T-helper 2 cell treated with Interferon-gamma antibody and Interleukin-4, amounts not matched to agents 5 μg/mL and 100 μg/mL, for 36 hours (primary cell): ENCODE results near the gene ABCB11.

Source experiments
- DNase-seq: peaks from one replicate; pipeline ENCODE4 v3.0.0; 2021; ENCODE audit warnings: low spot score
- H3K27ac Mint-ChIP-seq: one replicate; pipeline ENCODE4 v1.8.0; 2021; ENCODE audit warnings: mild to moderate bottlenecking, mixed read lengths
- H3K27me3 Mint-ChIP-seq: one replicate; pipeline ENCODE4 v1.8.0; 2021; ENCODE audit warnings: low read depth, mixed read lengths
- H3K36me3 Mint-ChIP-seq: one replicate; pipeline ENCODE4 v1.8.0; 2021; ENCODE audit warnings: low read depth, mixed read lengths
- H3K4me1 Mint-ChIP-seq: one replicate; pipeline ENCODE4 v1.8.0; 2021; ENCODE audit warnings: low read depth, mixed read lengths
- H3K4me3 Mint-ChIP-seq: one replicate; pipeline ENCODE4 v1.8.0; 2022; ENCODE audit warnings: mild to moderate bottlenecking, moderate library complexity, mixed read lengths
- H3K9me3 Mint-ChIP-seq: one replicate; pipeline ENCODE4 v1.8.0; 2021; ENCODE audit warnings: mixed read lengths

Gene ABCB11

GRCh38 chr2:169031202-169031601 lies at the start of gene ABCB11:
Gene ABCB11, minus strand, starts transcription at chr2:169031324. Its CDS starts 13,199 bp downstream, at chr2:169018125.
- Mint-ChIP-seq H3K36me3 (no peaks in the 10 kb centered on the region), H3K4me1 (peaks cover 4% of the 10 kb centered on the region), H3K27me3 (no peaks in the 10 kb centered on the region), H3K27ac (no peak within 1 kb of the TSS), H3K4me3 (no peak within 1 kb of the TSS), H3K9me3 (peaks cover 7% of the 10 kb centered on the region)
- no peak for DNase-seq

GRCh38 chr2:169080250-169081069 lies 49.3 kb upstream of the ABCB11 start:
- peaks cover 4% of the 10 kb centered on the region for H3K4me1 Mint-ChIP-seq
- no peak overlapping the region for H3K4me3 Mint-ChIP-seq
- peaks cover 5% of the 10 kb centered on the region for H3K36me3 Mint-ChIP-seq
- peaks cover 29% of the 10 kb centered on the region for H3K9me3 Mint-ChIP-seq
- DNase-seq = no peak
- H3K27ac Mint-ChIP-seq = no peak overlapping the region
- H3K27me3 Mint-ChIP-seq = no peaks in the 10 kb centered on the region

DNA sequence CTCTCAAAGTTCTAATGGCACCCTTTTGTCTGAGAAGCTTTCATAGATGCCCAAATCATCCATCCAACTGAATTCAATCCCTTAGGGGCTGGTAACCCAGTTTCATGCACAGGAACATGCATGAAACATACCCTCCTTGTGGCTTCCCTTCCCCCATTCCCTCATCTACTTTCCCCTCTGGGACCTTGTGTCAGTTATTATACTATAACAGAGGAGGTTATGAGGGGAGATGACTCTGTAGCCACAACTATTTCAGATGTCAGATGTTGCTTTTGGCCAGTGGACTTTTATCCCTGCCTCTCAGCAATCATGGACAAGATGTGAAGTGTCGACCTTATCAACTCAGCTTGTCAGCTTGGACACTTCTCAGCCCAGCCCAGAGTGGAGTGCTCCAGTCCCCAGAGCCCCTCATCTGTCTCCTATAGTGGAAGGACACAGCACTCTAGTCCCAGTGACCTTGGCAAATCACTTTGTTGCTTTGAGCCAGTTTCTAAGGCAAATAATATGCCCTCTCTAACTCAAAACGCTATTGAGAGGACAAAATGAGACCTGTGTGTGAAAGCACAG lies 46.6 kb upstream of the ABCB11 start:
- no peak overlapping the region for H3K27ac Mint-ChIP-seq
- H3K4me3 Mint-ChIP-seq = no peak overlapping the region
- peaks cover 18% of the 10 kb centered on the region for H3K4me1 Mint-ChIP-seq
- peaks cover 19% of the 10 kb centered on the region for H3K9me3 Mint-ChIP-seq
- peaks cover 8% of the 10 kb centered on the region for H3K36me3 Mint-ChIP-seq
- no peaks in the 10 kb centered on the region for H3K27me3 Mint-ChIP-seq
- no peak for DNase-seq

DNA sequence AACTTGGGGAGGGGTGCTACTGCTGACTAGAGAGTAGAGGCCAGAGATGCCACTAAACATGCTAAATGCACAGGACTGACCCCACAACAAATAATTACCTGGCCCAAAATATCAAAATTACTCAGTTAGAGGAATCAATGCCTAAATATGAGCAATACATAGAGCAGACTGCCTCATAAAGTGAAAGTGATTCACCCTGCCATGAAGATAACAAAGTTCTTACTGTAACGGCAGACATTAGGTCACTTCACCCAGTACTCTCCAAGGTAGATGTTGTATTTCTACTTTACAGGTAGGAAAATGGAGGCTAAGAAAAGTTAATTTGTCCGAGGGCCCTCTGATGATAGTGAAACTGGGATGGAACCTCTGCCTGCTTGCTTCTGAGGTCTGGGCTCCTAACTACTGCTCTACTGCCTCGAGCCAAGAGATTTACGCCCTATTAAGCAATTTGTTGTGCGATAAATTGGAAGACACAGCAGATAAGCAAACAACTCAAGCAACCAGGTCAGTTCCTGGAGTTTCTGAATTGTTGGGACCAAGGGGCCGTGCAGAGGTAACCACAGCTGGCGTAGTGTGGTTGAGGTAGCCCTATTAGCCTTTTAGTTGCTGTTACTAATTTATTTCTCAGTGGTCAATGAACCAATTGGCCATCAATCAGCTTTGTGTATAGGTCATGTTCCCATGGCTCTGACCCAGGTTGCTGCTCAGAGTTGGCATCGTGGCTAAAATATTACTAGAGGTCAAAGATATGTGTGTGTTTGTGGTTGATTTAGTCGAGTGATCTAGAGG lies 43.0 kb upstream of the ABCB11 start:
- DNase-seq = peak; percentile 22
- H3K4me3 Mint-ChIP-seq = peak overlapping the region; percentile 47
- no peaks in the 10 kb centered on the region for H3K27me3 Mint-ChIP-seq
- peak overlapping the region; percentile 56 for H3K27ac Mint-ChIP-seq
- peaks cover 15% of the 10 kb centered on the region for H3K9me3 Mint-ChIP-seq
- peaks cover 8% of the 10 kb centered on the region for H3K36me3 Mint-ChIP-seq
- peaks cover 34% of the 10 kb centered on the region for H3K4me1 Mint-ChIP-seq

DNA sequence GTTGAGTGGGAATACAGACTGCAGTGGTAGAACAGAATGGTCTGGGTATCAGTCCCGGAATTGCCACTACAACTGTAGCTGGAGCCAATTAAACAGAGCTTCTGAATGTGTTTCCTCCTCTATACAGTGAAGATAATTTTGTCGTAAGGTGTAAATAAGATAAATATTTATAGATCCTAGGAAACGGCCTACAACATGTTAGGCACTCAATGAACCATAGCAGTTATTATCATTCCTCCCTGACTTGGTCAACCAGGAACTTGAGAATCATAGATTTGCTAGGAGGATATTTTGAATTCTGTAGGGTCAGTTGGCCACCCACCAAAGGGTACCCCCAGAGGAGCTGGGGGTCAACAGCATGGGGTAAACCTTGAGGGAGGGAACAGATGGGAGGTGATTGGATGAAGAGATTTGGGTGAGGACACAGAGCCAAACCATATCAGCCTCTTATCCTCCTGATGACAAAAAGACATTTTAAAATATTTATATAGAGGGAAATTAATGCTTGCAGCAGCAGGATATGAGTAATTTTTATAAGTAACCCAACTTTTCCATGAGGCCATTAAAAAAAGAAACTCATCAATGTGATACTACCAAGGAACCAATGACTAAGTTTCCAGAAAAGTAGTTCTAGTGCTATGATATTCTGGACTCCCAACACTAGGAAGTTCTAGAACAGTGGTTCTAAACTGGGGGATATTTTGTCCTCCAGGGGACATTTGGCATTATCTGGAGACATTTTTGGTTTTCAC lies 42.3 kb upstream of the ABCB11 start:
- DNase-seq = no peak
- H3K4me3 Mint-ChIP-seq = peak overlapping the region; percentile 47
- peak overlapping the region; percentile 56 for H3K27ac Mint-ChIP-seq
- H3K4me1 Mint-ChIP-seq = peaks cover 34% of the 10 kb centered on the region
- H3K9me3 Mint-ChIP-seq = peaks cover 15% of the 10 kb centered on the region
- H3K27me3 Mint-ChIP-seq = no peaks in the 10 kb centered on the region
- H3K36me3 Mint-ChIP-seq = peaks cover 8% of the 10 kb centered on the region

GRCh38 chr2:169072163-169072925 lies 41.2 kb upstream of the ABCB11 start:
- Mint-ChIP-seq H3K4me1 (peaks cover 34% of the 10 kb centered on the region), H3K27ac (peak overlapping the region; percentile 32), H3K27me3 (no peaks in the 10 kb centered on the region), H3K9me3 (peaks cover 15% of the 10 kb centered on the region), H3K36me3 (peaks cover 8% of the 10 kb centered on the region), H3K4me3 (peak overlapping the region; percentile 53)
- no peak for DNase-seq

DNA sequence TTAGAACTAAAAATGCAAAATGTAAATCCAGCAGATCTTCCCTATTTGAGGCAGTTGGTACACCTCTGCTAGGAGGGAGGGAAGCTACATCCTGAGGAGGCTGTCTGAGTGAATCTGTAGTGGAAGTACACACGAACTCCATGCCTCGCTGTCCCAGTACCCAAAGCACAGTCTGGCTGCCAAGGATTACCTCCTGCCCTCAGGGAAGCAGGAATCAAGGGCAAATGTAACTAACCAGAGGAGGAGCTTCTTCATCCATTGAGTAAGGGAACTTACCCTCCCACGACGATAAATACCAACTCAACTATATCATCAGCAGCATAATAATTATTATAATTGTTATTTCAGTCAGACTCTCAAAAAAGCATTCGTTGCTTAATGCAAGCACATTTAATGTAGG lies 40.3 kb upstream of the ABCB11 start:
- Mint-ChIP-seq H3K36me3 (peaks cover 7% of the 10 kb centered on the region), H3K9me3 (peaks cover 13% of the 10 kb centered on the region), H3K4me1 (peaks cover 34% of the 10 kb centered on the region), H3K27ac (no peak overlapping the region), H3K4me3 (peak overlapping the region; percentile 44), H3K27me3 (no peaks in the 10 kb centered on the region)
- DNase-seq = no peak

GRCh38 chr2:169069833-169070232 lies 38.7 kb upstream of the ABCB11 start:
- Mint-ChIP-seq H3K27ac (no peak overlapping the region), H3K4me3 (no peak overlapping the region), H3K36me3 (peaks cover 3% of the 10 kb centered on the region), H3K4me1 (peaks cover 34% of the 10 kb centered on the region), H3K9me3 (peaks cover 4% of the 10 kb centered on the region), H3K27me3 (no peaks in the 10 kb centered on the region)
- DNase-seq = no peak

- H3K27ac Mint-ChIP-seq = no peak within 1 kb of the TSS
- peaks cover 4% of the 10 kb centered on the region for H3K9me3 Mint-ChIP-seq
- DNase-seq = peak; percentile 57
- H3K36me3 Mint-ChIP-seq = peaks cover 3% of the 10 kb centered on the region
- no peak within 1 kb of the TSS for H3K4me3 Mint-ChIP-seq
- peaks cover 34% of the 10 kb centered on the region for H3K4me1 Mint-ChIP-seq
- H3K27me3 Mint-ChIP-seq = no peaks in the 10 kb centered on the region
Measured at GRCh38 chr2:169069341-169069740, 38.2 kb upstream of the ABCB11 start, which contains the start of gene DHRS9. Gene DHRS9, plus strand, starts transcription at chr2:169069563. Its CDS starts 12,019 bp downstream, at chr2:169081582.

- Mint-ChIP-seq H3K27me3 (no peaks in the 10 kb centered on the region), H3K27ac (no peak overlapping the region), H3K36me3 (no peaks in the 10 kb centered on the region), H3K9me3 (no peaks in the 10 kb centered on the region), H3K4me3 (no peak overlapping the region), H3K4me1 (peaks cover 12% of the 10 kb centered on the region)
- no peak for DNase-seq
Measured at GRCh38 chr2:169066897-169067296, 35.8 kb upstream of the ABCB11 start.

GRCh38 chr2:169065864-169066517 lies 34.9 kb upstream of the ABCB11 start:
- no peak overlapping the region for H3K27ac Mint-ChIP-seq
- H3K27me3 Mint-ChIP-seq = no peaks in the 10 kb centered on the region
- no peaks in the 10 kb centered on the region for H3K36me3 Mint-ChIP-seq
- peaks cover 9% of the 10 kb centered on the region for H3K4me1 Mint-ChIP-seq
- H3K9me3 Mint-ChIP-seq = no peaks in the 10 kb centered on the region
- no peak for DNase-seq
- H3K4me3 Mint-ChIP-seq = no peak overlapping the region

DNA sequence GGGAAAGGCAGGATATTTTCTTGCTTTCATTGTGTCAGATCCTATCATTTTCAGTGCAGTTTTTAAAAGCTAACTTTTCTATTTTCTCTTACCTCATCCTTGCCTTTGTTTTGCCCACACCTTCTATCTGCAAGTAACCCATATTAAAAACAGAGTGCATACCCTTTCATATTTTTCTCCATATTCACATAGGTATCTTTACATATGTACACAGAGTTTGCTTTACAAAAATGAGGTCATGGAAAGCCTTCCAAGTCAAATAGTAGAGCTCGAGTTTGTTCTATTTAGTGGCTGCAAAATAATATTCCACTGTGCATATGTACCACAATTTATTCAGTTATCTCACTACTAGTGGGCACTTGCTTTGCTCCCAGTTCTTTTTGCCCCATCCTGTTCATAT lies 34.3 kb upstream of the ABCB11 start:
- Mint-ChIP-seq H3K27ac (no peak overlapping the region), H3K36me3 (no peaks in the 10 kb centered on the region), H3K4me3 (no peak overlapping the region), H3K4me1 (peaks cover 9% of the 10 kb centered on the region), H3K27me3 (no peaks in the 10 kb centered on the region), H3K9me3 (no peaks in the 10 kb centered on the region)
- no peak for DNase-seq
